NCI-H2081 (cell line): ENCODE data around the gene WBP2.
A peak's percentile ranks its signal among the peaks of the same experiment; 100 is the strongest.

ENCODE experiments used
- DNase-seq, 2 experiments: peaks; one replicate each; lab custom pipeline; 2025; lab: John Stamatoyannopoulos, UW

WBP2 gene

GRCh38 chr17:75855310-75856061 is at the start of gene WBP2:
TSS of gene WBP2 (minus strand) at chr17:75855335. CDS start at chr17:75855297, 38 bp downstream.
- DNase-seq: peak; percentile 100

- no peak for DNase-seq
These were observed 47.3 kb upstream of the WBP2 start for GRCh38 chr17:75902406-75902805.

- DNase-seq: no peak
These were observed 46.6 kb upstream of the WBP2 start for GRCh38 chr17:75901727-75902126.

GRCh38 chr17:75900691-75901533 is 45.8 kb upstream of the WBP2 start:
- no peak for DNase-seq

- no peak for DNase-seq
These were observed 44.8 kb upstream of the WBP2 start for GRCh38 chr17:75899767-75900468.

GRCh38 chr17:75899353-75899752 is 44.2 kb upstream of the WBP2 start:
- no peak for DNase-seq

GRCh38 chr17:75898791-75899190 is 43.7 kb upstream of the WBP2 start:
- DNase-seq: no peak

GRCh38 chr17:75898065-75898464 is 42.9 kb upstream of the WBP2 start:
- DNase-seq: no peak

- DNase-seq: no peak
These were observed 42.3 kb upstream of the WBP2 start for GRCh38 chr17:75897160-75898019.

GRCh38 chr17:75896415-75897159 is 41.5 kb upstream of the WBP2 start, which contains the start of gene TRIM65:
TSS of gene TRIM65 (minus strand) at chr17:75896951. CDS start at chr17:75896937, 14 bp downstream.
- DNase-seq: peak; percentile 65 to 80

- DNase-seq: peak; percentile 14 to 38
These were observed 40.4 kb upstream of the WBP2 start for GRCh38 chr17:75895370-75896155.

GRCh38 chr17:75894049-75894733 is 39.1 kb upstream of the WBP2 start:
- DNase-seq: peak in 1 of 2 experiments; percentile 22

GRCh38 chr17:75893305-75894048 is 38.3 kb upstream of the WBP2 start:
- DNase-seq: no peak

GRCh38 chr17:75892556-75893224 is 37.6 kb upstream of the WBP2 start:
- DNase-seq: no peak

GRCh38 chr17:75891605-75892555 is 36.7 kb upstream of the WBP2 start:
- DNase-seq: no peak

- DNase-seq: no peak
These were observed 36.0 kb upstream of the WBP2 start for GRCh38 chr17:75891022-75891604.
